GM18870 (cell line): ENCODE data around the gene SERP2.
"Not testable (repeated sequence)": the region's sequence is repeated elsewhere in the genome, so short reads cannot be mapped to it uniquely, and the experiment has no call there.

ENCODE experiments used
- ATAC-seq: cut with Tn5 transposase; IDR thresholded peaks from one replicate; pipeline ENCODE4 v1.9.1; 2021; ENCODE audit warnings: moderate library complexity; ENCODE audit not compliant: unreplicated experiment

SERP2 gene

DNA sequence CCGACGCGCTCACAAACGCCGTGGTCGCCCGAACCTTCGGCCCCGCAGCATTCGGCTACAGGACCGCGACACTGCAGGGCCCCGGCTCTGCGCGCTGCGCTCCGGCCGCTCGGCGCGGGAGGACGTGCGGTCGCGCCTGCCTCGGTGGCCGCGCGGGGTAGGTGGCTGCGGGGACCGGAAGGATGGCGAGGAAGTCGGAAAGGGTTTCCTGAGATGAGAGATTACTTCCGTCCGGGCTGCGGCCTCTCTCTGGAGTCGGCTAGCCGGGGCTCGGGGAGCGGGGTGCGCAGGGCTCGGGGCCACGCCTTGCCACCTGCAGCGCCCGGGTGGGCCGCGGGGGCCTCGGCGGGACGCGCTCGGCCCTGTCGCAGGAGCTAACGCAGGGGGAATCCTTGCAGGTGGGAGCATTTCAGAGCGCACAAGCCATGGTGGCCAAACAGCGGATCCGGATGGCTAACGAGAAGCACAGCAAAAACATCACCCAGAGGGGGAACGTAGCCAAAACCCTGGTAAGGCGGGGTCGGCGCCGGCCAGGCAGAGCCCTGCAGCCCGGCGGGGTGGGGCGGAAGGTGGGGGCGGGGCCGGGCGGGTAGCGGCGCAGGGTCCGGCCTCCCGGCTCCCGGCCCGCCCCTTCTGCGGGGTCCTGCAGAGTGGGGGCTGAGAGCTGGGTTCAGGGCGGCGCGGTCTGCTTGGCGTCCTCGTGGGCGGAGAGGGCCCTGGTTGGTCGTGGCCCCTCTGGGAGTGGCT is at the start of gene SERP2:
SERP2 (plus strand) TSS at position 224 of the 747 bp plus-strand sequence; CDS start at position 426, 202 bp downstream.
- ATAC-seq, result no peak

DNA sequence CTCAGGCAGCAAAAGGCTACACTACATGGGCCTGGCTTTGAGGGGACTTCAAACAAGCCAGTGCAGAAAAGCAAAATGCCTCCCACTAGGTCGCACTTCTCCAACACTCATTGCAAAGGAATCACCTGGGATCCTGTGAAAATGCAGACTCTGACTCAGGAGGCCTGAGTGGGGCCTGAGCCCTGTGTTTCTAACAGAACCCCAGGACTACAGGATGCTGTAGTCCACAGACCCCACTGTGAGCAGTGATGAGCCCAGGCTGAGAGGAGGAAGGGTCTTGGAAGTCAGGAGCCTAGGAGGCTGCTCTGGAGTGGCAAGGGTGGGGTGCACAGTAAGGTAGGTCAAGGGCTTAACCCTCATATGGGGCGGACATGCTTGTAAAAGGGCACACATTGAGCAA is 46.7 kb upstream of the SERP2 start:
- no peak for ATAC-seq

- not testable (repeated sequence) for ATAC-seq
These were observed 44.6 kb upstream of the SERP2 start for GRCh38 chr13:44329041-44329440.

- no peak for ATAC-seq
These were observed 43.6 kb upstream of the SERP2 start for GRCh38 chr13:44329909-44330545.

- ATAC-seq, result no peak
These were observed 42.2 kb upstream of the SERP2 start for GRCh38 chr13:44331446-44331845.

GRCh38 chr13:44331912-44332851 is 41.4 kb upstream of the SERP2 start:
- no peak for ATAC-seq

GRCh38 chr13:44333950-44334655 is 39.5 kb upstream of the SERP2 start:
- no peak for ATAC-seq

- no peak for ATAC-seq
These were observed 38.9 kb upstream of the SERP2 start for GRCh38 chr13:44334751-44335150.

- no peak for ATAC-seq
These were observed 36.7 kb upstream of the SERP2 start for GRCh38 chr13:44336934-44337333.

DNA sequence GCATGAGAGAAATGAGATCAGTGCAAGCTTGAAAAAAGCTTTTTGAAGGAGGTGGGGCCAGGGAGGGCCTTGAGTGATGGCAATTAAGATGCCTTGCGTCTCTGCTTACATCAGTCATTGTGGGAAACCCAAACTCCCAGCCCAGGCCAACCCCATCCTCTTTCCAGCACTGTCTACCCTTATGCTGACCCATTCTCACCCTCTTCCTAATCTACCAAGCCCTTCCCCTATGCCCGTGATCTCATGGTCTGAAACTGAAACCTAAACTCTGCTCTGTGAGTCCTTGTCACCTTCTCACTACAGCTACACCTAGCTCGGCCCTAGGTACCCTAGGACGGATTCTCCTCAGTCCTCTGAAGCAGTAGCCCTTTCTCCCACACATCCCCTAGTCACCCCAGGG is 36.0 kb upstream of the SERP2 start:
- no peak for ATAC-seq

DNA sequence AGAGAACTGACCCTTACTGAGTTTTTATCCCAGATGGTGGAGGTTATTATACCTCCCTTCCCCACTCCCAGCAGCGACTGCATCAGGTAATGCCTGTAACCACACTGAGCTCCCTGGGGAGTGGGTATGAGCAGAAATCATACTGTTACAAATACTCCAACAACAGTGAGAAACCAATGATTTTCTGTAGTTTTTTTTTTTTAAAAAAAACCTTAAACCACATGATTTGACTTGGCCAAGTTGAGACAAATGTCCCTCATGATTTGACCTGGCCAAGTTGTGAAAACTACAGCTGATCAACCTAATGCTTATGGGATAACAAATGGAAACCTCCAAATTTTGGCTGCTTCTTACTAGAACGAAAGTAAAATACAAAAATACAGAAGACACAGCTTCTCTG is 33.1 kb upstream of the SERP2 start:
- no peak for ATAC-seq

DNA sequence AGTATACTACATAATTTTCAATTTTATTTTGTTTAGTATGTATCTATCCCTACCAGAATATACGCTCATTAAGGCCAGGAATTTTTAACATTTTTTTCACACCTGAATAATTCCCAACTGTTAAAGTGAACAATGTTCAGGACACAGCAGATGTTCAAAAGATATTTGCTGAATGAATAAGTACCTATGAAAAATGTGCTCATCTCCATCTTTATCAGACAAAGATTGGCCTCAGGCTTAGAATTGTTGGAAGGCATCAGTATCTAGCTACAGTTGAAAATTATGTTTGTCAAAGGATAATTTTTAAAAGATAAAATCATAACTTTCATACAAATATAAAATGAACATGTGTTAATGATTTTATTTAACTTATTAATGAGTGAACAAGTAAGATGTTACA is 30.9 kb upstream of the SERP2 start:
- ATAC-seq, result no peak

DNA sequence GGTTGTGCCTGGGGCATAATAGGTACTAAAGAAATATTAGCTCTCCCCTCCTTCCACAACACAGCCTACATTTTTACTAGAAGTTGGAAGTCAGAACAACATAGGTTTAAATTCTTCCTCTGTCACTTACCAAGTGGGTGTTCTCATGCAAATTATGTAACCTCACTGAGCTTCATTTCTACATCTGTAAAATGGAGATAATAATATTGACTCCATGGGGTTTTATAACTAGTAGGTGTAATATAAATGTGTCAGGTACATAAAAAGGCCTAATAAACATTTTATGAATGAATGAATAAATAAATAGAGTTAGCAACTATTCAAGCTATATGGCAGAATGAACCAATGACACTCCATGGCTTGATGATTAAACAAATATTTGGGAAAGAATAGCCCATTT is 27.1 kb upstream of the SERP2 start:
- no peak for ATAC-seq

GRCh38 chr13:44347301-44347700 is 26.3 kb upstream of the SERP2 start:
- no peak for ATAC-seq

DNA sequence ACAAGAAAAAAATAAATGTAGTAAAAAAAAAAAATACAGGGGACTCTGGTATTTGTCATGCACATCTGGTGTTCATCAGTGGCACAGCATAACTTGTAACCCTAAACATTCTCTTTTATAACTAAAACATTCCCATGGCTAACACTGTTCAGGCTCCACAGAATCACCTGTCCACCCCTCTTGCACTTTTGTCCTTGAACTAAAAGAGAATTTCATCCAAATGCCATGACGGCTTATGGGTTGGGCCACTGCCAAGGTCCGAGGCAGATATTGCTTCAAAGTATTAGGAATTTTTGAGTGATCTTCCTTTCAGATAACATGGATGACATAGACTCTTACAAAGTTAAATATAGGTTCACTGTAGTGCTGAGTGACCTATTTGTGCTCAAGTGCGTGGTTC is 25.7 kb upstream of the SERP2 start:
- ATAC-seq, result no peak

DNA sequence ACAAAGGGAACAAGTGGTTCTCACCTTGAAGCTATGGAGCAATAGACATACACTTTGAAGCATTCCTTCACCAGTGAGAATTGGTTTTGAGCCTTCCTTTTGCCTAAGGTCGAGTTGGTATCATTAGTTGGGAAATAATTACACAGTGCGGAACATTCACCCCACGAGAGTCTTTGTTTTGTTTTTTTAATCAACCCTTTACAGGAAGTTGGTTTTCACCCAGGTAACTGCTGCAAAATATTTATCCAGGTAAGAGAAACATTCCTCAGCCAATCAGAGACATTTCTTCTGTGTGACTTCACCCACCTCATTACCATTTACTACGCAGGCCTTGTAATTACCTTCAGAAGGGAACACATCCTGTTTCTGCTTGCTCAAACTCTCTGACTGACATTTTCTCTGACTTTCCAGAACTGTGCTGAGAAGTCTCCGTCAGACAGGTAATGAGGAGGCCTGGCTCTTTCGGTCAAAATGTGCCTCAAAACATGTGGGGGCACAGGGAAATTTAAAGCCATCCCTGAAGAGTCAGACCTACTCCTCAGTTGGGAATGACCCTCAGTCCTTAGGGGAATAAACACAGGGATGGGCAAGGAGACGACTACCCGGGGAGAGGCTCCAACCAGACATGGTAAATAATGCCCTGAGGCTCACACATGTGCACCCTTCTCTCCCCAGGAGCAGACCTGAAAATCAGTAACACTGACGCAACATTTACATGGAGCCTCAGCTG is 22.7 kb upstream of the SERP2 start:
- ATAC-seq, result no peak

GRCh38 chr13:44351505-44351854 is 22.1 kb upstream of the SERP2 start:
- ATAC-seq, result no peak

DNA sequence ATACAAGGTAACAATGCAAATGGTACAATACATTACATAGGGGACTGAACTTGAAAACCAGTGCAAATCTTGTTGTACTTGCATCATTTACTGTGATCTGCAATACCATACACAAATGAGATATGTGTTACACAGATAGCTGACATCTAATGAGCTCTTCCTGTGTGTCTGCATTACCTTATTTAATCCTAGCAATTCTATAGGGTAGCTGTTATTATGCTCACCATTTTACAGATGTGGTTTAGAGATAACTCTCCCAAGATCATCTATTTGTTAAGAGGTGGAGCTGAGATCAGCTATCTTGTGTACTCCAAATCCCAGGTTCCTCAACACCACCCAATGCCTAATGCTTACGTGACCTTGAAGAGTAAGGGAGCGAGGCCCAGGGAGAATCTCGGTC is 21.4 kb upstream of the SERP2 start:
- ATAC-seq, result no peak

- ATAC-seq, result no peak
These were observed 21.0 kb upstream of the SERP2 start for GRCh38 chr13:44352671-44353070.

- no peak for ATAC-seq
These were observed 19.3 kb upstream of the SERP2 start for GRCh38 chr13:44354331-44354730.
